GM19467 (cell line): Measurements from ENCODE around the gene UBL4A.

Source experiments
- ATAC-seq: cut with Tn5 transposase; IDR thresholded peaks from one replicate; pipeline ENCODE4 v1.9.1; 2021; ENCODE audit warnings: mild to moderate bottlenecking, moderate library complexity; ENCODE audit not compliant: unreplicated experiment

The UBL4A gene

DNA sequence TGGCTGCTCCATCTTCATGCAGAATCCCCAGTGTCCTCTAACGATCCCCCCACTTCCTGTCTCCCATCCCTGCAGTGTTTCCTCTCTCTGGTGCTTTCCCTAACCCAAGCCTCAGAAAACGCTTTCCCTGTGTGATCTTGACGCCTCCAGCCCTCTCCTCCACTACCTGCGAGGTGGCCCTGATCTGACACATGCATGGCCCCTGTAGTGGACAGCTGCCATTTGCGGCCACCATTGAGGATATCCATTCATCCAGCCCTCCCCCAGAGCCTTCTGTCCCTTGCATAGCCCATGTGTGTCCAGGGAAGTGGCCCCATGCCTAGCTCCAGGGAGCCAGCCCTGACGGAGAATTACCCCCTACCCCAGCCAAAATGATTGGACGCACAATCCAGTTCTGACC is 3.1 kb downstream of the UBL4A start:
- ATAC-seq = no peak

DNA sequence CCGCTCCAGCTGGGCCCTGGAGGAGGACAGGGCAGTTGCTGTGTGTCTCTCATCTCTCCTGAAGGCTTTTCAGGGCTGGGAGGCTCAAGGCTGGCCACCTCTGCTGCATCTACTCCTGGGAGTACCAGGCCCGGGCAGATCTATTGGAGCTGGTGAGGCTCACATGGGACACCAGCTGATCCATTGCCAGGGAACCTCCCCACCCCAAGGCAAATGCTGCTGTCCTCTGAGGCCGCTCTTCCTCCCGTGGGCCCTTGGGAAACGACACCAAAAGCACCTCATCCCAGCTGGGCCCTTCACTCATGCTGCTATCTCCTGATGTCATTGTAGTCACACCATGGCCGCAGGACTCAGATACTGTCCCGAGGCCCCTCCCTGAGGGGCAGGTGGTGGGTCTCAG is 3.6 kb downstream of the UBL4A start:
- ATAC-seq = no peak

DNA sequence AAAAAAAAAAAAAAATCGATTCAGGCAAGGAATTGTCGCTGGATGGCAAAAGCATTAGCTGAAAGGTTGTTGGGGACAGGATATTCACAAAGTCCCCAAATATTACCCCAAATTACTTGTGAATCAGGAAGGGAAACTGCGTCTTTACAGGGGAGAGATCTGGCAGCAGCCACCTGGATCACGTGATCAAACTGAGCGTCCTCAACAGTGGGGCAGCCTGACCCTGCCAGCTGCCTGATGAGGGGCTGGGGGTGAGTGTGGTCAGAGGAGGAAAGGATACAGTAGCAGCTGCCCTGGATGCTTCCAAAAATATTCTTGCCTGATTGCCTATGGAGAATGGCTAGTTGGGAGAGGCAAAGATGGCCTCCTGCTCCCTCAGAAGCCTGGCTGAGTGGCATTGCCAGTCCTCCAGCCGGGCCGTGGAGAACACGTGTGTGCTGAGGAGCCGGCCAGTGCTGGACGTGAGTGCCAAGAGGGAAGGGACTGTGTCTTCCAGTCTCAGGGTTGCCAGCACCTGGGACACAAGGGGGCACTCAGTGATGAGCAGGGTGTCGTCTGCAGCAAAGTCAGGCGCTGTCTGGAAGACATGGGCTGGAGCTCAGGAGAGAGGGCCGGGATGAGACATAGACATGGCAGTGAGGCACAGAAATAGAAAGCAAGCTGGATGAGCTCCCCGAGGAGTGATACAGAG is 4.4 kb downstream of the UBL4A start:
- ATAC-seq = no peak

DNA sequence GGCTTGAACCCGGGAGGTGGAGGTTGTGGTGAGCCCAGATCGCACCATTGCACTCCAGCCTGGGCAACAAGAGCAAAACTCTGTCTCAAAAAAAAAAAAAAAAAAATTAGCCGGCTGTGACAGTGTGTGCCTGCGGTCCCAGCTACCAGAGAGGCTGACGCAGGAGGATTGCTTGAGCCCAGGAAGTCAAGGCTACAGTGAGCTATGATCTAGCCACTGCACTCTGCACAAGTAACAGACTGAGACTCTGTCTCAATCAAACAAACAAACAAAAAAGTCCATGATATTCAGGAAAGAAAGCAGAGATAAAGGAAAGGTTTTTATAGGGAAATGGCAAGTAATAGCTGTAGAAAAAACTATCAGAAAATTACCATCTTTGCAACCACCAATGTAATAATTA is 5.2 kb downstream of the UBL4A start:
- ATAC-seq = no peak

DNA sequence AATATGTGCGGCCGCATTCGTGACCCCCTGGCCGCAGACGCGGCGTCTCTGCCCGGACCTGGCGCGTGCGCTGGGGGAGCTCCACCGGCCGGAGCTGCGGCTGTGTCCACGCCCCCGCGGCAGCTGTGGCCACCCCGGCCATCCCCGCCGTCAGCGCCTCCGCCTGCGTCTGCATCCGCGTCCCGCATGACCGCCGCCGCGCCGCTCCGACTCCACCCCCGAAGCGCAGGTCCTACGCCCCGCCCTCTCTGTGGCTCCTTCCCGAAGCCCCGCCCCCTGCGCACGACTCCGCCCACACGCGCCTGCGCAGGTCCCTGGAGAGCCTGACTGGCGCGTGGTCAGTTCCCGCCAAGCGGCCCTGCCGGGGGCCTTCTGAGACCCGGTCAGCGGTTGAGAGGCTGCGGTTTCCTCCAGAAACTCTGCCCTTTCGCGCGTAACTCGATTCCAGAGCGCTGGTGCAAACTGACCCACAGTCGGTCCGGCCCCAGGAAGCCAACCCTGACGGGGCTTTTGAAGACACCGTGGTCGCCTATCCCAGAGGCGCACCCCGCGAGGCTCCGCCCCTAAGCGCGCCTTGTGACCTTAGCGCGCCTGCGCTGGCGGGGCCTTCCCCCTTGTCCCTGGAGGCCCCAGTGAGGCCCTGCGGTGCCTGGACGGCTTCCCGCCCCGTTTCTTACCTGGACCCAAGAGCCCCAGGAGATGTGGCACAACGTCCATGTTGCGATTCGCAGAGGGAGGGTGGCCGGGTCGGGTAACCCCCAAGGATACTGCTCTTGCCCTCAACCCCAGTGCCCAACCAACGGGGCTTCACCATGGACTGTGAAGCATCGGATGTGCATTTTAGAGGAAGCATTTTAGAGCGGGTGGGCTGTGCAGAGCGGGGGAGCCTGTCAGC is 7.4 kb downstream of the UBL4A start, which contains the start of gene LAGE3:
TSS of gene LAGE3 (minus strand) at position 554 of the 895 bp plus-strand sequence. CDS start at position 188, 366 bp downstream.
- peak; percentile 71 for ATAC-seq

DNA sequence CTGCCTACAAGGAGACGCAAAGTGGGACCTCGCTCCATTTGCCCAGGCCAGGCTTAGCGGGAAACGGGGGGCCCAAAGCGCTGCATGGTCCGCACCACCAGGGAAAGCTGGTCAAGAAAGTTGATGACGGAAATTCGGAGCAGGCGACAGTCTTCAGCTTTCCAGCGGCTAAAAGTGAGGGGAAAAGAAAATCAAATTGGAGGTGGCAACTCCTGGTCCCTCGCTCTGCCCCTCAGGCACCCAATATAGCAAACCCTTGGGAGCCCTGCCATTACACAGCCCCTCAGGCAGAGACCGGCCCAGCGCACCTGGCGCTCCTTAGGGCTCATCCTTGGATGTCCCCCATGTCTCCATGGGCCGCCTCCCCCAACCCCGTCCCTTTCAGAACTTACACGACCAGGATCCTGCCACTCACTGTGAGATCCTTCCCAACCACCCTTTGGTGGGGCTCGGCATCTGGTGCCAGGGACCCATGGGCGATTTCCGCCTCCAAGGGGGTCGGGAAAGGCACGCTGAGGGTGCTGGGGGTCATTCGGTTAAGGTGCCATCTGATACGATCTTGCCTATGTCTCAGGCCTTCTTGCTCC is 8.4 kb downstream of the UBL4A start:
- no peak for ATAC-seq

DNA sequence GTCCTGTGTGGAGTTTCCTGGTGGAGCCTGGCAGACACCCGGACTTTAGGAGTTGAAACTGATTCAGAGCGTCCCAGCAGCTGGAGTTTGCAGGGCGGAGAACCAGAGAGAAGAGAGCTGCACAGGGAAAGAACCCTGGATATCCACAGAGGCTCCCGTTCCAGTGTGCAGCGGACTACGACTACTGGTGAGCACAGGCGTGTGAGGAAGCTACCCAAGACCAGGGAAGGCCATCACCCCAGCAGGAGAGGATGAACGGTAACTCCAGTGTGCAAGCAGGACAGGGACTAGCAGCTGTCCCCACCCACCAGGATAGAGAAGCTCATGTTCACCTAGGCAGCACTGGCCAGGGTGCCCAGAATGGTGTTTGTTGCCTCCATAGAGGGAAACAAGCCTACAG is 9.6 kb downstream of the UBL4A start:
- ATAC-seq = no peak

DNA sequence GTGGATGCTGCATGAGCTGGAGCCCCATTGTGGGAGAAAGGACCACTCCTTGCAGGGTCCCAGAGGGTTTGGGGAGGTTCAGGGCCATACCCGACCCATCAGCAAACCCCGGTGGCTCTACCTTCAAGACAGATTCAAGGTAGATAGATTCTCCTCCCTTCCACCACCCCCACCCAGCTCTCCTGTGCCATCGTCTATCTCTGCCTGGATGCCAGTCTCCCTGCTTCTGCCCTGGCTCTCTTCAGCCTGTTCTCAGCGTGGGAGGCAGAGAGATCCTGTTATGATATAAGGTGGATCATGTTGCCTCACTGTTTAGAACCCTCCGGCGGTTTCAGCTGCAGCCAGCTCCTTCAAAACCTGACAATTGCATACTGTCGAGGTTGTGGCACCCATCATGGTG is 12.7 kb downstream of the UBL4A start:
- no peak for ATAC-seq

DNA sequence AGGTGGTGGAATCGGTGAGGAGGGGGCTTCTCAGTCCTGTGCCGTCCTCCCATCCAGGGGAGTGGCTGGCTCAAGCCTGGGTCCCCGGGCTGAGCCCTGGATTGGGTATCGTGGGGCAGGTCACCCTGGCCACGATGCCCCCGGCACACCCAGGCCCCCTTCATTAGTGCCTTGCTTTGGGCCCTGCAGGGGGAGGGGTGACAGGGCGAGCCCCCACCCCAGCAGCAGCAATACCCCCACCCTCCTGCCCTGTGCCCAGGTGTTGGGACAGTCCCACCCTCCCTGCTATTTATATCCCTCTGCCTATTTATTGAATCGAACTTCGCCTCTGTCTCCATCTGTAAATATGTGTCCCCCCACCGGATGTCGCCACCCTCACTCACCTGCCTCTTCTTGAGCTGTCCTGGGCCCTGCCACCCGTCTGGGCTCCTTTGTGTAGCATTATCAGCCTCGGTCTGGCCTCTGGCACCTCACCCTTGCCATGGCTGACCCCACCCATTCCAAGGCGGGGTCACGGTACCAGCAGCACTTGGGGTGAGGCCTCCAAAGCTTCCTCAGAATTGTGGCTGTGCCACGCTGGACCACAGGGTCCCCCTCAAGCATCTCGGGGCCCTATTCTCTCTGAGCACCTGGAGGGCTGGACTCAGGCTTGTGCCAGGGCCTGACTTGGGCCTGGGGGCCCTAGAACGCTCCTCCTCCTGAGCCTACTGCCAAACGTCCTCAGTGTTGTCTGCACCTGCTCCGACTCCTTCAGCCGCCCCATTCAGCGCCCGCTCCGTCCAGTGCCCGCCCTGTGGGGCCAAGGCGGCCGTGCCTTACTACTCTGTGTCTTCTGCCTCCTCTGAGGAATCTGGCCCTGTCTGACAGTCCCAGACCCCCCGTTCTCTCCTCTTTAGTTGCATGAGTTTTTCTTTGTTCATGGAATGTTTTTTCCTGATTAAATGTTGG is 13.5 kb downstream of the UBL4A start:
- ATAC-seq = no peak

DNA sequence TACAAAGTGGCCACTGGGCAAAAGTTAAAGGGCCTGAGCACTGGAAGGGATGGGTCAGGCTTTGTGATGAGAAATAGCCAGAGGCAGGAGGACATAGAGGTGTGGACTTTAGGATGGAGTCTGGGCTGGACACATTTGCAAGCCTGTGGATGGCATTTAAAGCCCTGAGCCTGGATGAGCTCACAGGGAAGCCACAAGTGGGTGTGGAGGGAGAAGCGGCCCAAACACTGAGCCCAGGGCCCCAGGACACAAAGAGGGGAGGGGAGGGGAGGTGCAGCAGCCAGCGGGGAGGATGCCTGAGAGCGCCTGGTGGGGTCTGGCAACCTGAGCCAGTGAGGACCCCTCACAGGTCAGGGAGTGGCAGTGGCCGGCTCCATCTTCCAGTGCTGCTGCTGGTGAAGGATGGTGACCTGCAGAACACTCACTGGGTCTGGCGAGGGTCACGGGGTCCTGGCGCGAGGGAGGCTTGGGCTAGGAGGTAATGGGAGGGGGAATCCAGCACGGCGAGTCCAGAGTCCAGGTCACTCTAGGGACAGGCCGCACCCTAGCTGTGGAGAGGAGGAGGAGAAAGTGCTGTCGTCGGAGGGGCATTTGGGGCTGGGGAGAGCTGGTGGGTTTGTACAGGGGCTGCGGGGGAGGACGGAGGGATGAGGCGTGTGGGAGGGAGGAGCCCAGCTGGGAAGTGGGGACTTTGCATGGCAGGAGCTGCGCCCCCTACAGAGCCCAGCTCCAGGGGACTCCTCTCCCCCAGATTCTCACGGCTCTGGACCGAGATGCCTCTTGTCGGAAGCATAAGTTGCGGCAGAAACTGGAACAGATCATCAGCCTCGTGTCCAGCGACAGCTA is 14.4 kb downstream of the UBL4A start:
- ATAC-seq = no peak

DNA sequence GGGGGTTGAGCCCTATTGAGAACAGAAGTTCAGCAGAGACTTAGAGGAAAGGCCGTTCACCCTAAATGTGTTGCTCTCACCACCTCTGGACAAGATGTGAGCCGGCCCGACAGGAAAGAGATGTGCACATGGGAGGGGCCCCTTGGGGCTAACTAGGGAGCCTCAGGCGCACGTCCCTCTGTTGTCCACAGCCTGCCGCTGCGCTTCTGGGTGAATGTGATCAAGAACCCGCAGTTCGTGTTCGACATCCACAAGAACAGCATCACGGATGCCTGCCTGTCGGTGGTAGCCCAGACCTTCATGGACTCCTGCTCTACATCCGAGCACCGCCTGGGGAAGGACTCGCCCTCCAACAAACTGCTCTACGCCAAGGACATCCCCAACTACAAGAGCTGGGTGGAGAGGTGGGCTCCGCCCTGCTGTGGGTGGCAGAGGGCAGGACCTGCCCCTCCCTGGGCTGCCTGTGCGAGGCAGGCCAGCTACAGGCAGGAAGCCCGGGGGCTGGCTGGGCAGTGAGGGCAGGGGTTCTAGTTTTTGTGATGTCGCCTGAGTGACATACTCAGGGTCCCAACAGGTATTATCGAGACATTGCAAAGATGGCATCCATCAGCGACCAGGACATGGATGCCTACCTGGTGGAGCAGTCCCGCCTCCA is 15.4 kb downstream of the UBL4A start:
- no peak for ATAC-seq

DNA sequence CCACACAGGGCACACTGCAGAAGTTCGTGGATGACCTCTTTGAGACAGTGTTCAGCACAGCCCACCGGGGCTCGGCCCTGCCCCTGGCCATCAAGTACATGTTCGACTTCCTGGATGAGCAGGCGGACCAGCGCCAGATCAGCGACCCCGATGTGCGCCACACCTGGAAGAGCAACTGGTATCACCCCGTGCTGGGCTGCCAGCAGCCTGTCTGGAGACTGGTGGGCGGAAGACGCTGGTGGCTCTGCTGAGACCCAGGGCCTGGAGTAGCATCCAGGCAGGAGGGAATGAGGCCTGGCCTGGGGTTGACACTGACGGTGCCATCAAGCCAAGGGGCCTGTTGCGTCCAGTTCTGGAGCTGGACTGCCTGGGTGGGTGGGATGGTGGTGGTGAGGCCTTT is 16.0 kb downstream of the UBL4A start:
- ATAC-seq = no peak

DNA sequence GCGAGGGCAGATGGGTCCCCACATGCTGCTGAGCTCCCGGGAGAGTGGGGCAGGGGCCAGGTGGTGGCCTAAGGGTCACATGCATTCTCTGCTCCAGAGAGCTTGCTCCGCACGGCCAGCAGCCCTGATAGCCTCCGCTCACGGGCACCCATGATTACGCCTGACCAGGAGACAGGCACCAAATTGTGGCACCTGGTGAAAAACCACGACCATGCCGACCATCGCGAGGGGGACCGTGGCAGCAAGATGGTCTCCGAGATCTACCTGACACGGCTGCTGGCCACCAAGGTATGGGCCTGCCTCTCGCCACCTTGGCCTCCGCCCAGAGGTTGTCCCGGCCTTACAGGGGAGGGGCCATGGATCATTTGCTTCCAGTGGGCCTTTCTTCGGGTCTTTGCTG is 16.5 kb downstream of the UBL4A start:
- no peak for ATAC-seq

DNA sequence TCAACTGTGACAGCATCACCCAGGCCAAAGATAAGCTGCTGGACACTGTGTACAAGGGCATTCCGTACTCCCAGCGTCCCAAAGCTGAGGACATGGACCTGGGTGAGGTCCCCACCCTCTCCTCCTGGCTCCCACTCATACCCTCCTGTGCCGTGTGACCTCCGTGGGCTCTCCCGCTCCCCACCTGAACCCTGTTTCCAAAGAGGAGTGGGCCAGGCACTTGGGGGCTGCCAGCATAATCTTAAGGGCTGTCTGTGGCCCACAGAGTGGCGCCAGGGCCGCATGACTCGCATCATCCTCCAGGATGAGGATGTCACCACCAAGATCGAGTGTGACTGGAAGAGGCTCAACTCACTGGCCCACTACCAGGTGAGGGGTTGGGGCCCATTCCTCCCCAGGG is 17.3 kb downstream of the UBL4A start:
- no peak for ATAC-seq

DNA sequence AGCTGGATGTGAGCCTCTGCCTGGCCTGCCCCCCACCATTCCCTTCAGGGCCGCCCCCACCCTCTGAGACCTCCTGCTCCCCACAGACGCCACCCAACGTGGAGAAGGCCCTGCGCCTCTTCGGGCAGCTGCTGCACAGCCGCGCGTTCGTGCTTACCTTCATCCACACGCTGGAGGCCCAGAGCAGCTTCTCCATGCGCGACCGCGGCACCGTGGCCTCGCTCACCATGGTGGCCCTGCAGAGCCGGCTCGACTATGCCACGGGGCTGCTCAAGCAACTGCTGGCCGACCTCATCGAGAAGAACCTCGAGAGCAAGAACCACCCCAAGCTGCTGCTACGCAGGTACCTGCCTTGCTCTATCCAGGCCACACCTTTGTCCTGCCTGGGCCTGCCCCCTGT is 18.2 kb downstream of the UBL4A start:
- no peak for ATAC-seq

DNA sequence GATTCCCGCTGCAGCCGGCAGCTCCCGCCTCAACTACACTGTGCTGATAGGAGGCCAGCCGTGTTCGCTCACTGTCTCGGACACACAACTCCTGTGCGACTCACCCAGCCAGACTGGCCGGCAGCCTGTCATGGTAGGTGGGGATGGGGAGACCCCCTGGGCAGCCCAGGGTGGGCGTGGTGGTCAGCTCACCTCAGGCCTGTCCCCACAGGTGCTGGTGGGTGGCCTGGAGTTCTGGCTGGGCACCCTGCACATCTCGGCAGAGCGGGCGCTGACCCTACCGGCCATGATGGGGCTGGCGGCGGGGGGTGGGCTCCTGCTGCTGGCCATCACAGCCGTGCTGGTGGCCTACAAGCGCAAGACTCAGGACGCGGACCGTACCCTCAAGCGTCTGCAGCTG is 18.9 kb downstream of the UBL4A start:
- ATAC-seq = no peak

DNA sequence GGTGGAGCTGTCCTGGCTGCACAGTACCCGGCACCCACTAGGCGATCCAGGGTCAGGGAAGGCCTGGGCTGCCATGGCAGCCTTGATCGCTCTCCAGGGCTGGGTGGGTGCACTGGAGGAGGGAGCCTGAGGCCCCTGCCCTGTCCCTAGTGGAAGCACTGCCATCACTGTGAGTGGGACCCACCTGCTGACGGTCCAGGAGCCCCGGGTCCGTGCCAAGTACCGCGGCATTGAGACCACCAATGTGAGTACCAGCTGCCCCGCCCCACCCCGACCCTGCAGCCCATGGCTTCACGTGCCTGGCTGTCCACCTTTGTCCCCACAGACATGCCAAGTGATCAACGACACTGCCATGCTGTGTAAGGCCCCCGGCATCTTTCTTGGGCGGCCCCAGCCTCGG is 19.5 kb downstream of the UBL4A start:
- no peak for ATAC-seq

DNA sequence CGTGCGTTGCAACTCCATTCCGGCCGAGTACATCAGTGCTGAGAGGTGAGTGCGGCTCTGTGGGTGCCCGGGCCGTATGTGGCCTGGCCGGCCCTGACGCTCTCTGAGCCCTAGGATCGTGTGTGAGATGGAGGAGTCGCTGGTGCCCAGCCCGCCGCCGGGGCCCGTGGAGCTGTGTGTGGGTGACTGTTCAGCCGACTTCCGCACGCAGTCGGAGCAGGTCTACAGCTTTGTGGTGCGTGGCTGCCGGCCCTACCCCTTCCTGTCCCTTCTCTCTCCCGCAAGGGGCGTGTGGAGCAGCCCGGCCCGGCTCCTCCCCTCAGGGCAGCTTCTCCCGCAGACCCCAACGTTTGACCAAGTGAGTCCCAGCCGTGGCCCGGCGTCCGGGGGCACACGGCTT is 20.4 kb downstream of the UBL4A start:
- no peak for ATAC-seq

DNA sequence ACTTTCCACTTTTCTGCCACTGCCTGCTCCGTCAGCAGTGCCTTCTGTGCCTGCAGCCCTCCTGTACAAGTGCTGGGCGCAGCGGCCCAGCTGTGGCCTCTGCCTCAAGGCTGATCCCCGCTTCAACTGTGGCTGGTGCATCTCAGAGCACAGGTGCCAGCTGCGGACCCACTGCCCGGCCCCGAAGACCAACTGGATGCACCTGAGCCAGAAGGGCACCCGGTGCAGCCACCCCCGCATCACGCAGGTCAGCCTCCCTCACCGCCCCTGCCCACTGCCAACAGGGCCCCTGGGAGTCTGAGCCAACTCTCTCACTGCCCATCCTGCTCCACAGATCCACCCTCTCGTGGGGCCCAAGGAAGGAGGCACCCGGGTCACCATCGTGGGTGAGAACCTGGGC is 20.8 kb downstream of the UBL4A start:
- no peak for ATAC-seq
